Hepatocyte (in vitro differentiated cells): Measurements from ENCODE around the gene EFCAB3. TPM values are rescaled to one million over a fixed set of nuclear protein-coding genes. Genes with fewer than 3 reads are reported as not detected.

Experiments
- DNase-seq: peaks from one replicate; pipeline ENCODE4 v3.0.0-alpha.2; 2016; ENCODE audit warnings: low spot score
- H2AFZ ChIP-seq: fragments of 200-600 bp; sonication (generic); 2 replicates; pipeline ENCODE4 v1.6.0; 2016; ENCODE audit warnings: antibody characterized with exemption, mild to moderate bottlenecking
- H3K27ac ChIP-seq: fragments of 200-600 bp; sonication (generic); 2 replicates; pipeline ENCODE4 v1.5.1; 2016; ENCODE audit warnings: mild to moderate bottlenecking
- H3K27me3 ChIP-seq: fragments of 200-600 bp; sonication (generic); 2 replicates; pipeline ENCODE4 v1.6.1; 2016
- H3K36me3 ChIP-seq: fragments of 200-600 bp; sonication (generic); replicated peaks from 2 replicates; pipeline ENCODE4 v1.5.1; 2016; ENCODE audit warnings: low read depth; ENCODE audit not compliant: insufficient read depth
- H3K4me1 ChIP-seq: fragments of 200-600 bp; sonication (generic); 2 replicates; pipeline ENCODE4 v1.5.1; 2016; ENCODE audit warnings: mild to moderate bottlenecking, moderate library complexity; ENCODE audit not compliant: insufficient read depth
- H3K4me2 ChIP-seq: fragments of 200-600 bp; sonication (generic); 2 replicates; pipeline ENCODE4 v1.6.0; 2016
- H3K4me3 ChIP-seq: fragments of 200-600 bp; sonication (generic); 2 replicates; pipeline ENCODE4 v1.5.1; 2016; ENCODE audit warnings: mild to moderate bottlenecking
- H3K79me2 ChIP-seq: fragments of 200-600 bp; sonication (generic); 2 replicates; pipeline ENCODE4 v1.6.0; 2017; ENCODE audit warnings: mild to moderate bottlenecking
- H3K9me2 ChIP-seq: fragments of 200-600 bp; sonication (generic); replicated peaks from 2 replicates; pipeline ENCODE4 v1.6.0; 2017; ENCODE audit warnings: mild to moderate bottlenecking; ENCODE audit not compliant: insufficient read depth
- H3K9me3 ChIP-seq: fragments of 200-600 bp; sonication (generic); 2 replicates; pipeline ENCODE4 v1.5.1; 2016; ENCODE audit warnings: low read depth, mild to moderate bottlenecking
- H4K20me1 ChIP-seq: fragments of 200-600 bp; sonication (generic); 2 replicates; pipeline ENCODE4 v1.6.0; 2016; ENCODE audit warnings: mild to moderate bottlenecking; ENCODE audit not compliant: insufficient read depth, poor library complexity, severe bottlenecking
- EZH2 ChIP-seq: fragments of 200-600 bp; sonication (generic); IDR thresholded peaks from 2 replicates; pipeline ENCODE4 v1.6.1; 2016; ENCODE audit warnings: antibody characterized with exemption, mild to moderate bottlenecking, borderline replicate concordance
- EZH2phosphoT487 ChIP-seq: fragments of 200-600 bp; sonication (generic); IDR thresholded peaks from one replicate; pipeline ENCODE4 v1.6.1; 2018; ENCODE audit warnings: antibody characterized with exemption, mild to moderate bottlenecking, low read depth, moderate library complexity; ENCODE audit not compliant: unreplicated experiment, severe bottlenecking
- WGBS: methylation state at CpG from one replicate; pipeline ENCODE4 v1.1.6; 2016; ENCODE audit warnings: low lambda C conversion rate; ENCODE audit errors: missing lambda C conversion rate; 5-methylcytosine and 5-hydroxymethylcytosine counted together
- polyA plus RNA-seq: library from polyadenylated mRNA; unstranded; fragments of >200 nt; fragmentation: Nextera tagmentation; extraction: Ambion mirVana; gene quantifications from 2 replicates; pipeline ENCODE4 v1.2.1, GENCODE V29; 2016
- total RNA-seq: library from RNA; depleted of rRNA; stranded (reverse); fragments of >200 nt; gene quantifications from 2 replicates; pipeline ENCODE4 v1.2.3, GENCODE V29; 2014
- TF ChIP-seq, protein P1 (sequence below): fragments of 200-600 bp; sonication (generic); IDR thresholded peaks from 2 replicates; pipeline ENCODE4 v1.5.1; 2016; ENCODE audit warnings: antibody characterized with exemption, mild to moderate bottlenecking; ENCODE audit not compliant: poor library complexity

EFCAB3 gene
- total and polyA plus RNA-seq, 2 experiments from 2014 or later, result not detected

DNA sequence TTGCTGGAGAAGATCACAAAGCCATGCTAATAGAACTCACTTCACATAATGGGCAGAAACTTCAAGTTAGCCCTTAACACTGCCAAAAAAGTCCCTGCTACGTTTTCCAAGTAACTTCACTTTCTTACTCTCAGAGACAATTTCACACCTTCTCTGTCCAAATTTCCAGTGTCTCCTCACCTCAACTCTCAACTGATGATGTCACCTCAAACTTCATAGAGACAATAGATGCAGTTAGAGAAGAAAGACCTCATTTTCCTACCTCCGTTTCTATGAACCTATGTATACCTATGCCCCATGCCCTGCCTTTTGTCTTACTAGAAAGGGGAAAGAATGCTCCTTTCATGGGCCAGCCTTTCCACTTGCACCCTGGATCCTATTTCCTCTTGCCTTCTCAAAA lies 14.2 kb upstream of the EFCAB3 start:
- Histone ChIP-seq H3K36me3 (no peaks in the 10 kb centered on the region), H4K20me1 (no peaks in the 10 kb centered on the region), H3K27ac (no peak overlapping the region), H3K9me3 (no peaks in the 10 kb centered on the region), H3K4me1 (no peaks in the 10 kb centered on the region), H3K9me2 (no peaks in the 10 kb centered on the region), H2AFZ (no peak overlapping the region), H3K79me2 (no peaks in the 10 kb centered on the region), H3K4me3 (no peak overlapping the region), H3K27me3 (no peaks in the 10 kb centered on the region), H3K4me2 (no peak overlapping the region)
- TF ChIP-seq EZH2 (no peak), EZH2phosphoT487 (no peak)
- TF ChIP-seq, protein P1, sequence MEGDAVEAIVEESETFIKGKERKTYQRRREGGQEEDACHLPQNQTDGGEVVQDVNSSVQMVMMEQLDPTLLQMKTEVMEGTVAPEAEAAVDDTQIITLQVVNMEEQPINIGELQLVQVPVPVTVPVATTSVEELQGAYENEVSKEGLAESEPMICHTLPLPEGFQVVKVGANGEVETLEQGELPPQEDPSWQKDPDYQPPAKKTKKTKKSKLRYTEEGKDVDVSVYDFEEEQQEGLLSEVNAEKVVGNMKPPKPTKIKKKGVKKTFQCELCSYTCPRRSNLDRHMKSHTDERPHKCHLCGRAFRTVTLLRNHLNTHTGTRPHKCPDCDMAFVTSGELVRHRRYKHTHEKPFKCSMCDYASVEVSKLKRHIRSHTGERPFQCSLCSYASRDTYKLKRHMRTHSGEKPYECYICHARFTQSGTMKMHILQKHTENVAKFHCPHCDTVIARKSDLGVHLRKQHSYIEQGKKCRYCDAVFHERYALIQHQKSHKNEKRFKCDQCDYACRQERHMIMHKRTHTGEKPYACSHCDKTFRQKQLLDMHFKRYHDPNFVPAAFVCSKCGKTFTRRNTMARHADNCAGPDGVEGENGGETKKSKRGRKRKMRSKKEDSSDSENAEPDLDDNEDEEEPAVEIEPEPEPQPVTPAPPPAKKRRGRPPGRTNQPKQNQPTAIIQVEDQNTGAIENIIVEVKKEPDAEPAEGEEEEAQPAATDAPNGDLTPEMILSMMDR, result no peak
- WGBS, result 86% methylated on average over 2 of the region's 2 CpGs
- DNase-seq, result no peak

DNA sequence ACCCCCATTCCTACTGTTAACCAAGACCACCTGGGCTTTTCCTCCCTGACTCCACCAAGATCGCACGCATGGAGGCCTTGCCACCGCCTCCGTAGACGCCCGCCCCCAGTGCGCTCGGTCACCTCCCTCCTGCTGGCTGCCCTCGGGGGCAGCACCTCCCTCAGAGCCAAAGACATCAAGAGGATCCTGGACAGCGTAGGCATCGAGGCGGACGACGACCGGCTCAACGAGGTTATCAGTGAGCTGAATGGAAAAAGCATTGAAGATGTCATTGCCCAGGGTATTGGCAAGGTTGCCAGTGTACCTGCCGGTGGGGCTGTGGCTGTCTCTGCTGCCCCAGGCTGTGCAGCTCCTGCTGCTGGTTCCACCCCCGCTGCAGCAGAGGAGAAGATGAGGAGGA lies 1.2 kb downstream of the EFCAB3 start:
- Histone ChIP-seq H3K27ac (no peak overlapping the region), H3K4me3 (no peak overlapping the region), H4K20me1 (no peaks in the 10 kb centered on the region), H3K9me3 (no peaks in the 10 kb centered on the region), H3K4me1 (no peaks in the 10 kb centered on the region), H3K4me2 (no peak overlapping the region), H2AFZ (no peak overlapping the region), H3K9me2 (no peaks in the 10 kb centered on the region), H3K36me3 (no peaks in the 10 kb centered on the region), H3K79me2 (no peaks in the 10 kb centered on the region), H3K27me3 (peaks cover 12% of the 10 kb centered on the region)
- TF ChIP-seq, protein P1, result no peak
- TF ChIP-seq EZH2phosphoT487 (no peak), EZH2 (no peak)
- WGBS, result 96% methylated on average over 14 of the region's 18 CpGs
- no peak for DNase-seq

DNA sequence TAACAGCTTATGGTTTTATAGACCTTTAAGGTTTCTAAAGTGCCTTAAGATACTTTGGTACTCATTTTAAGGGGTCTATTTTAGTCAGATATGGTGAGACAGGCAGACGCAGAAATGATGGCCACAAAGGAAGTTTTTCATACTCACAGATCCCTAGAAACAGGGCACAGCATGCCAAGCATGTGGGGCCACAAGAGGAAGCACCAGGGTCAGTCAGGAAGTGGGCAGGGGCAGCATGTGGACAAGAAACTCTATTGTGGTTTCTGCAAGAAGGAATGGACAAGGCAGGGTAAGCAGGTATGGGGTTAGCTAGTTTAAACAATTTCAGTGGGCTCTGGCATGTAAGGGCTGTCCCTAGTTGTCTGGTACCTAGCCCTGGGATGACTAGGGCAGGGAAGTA lies 8.5 kb downstream of the EFCAB3 start:
- TF ChIP-seq EZH2, result no peak
- TF ChIP-seq, protein P1, result no peak
- TF ChIP-seq EZH2phosphoT487, result no peak
- no peak for DNase-seq
- WGBS, result 75% methylated on average over 1 of the region's 1 CpG

DNA sequence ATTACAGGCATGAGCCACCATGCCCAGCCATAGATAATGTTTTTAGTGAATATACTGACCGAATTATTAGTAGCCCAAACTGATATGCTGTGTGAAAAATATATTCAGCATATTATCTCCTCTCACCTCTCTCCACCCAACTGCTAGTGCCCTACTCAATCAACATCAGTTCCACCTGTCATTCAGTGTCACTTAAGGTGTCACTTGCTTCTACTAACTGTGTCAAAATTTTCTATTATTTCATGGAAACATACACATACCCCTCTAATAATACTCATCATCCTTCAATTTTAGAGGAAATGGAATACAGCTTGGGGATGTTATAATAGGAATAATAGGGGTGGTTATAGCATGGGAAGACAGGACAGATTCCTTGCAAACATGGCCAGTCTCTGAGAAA lies 12.6 kb downstream of the EFCAB3 start:
- 83% methylated on average over 1 of the region's 1 CpG for WGBS
- Histone ChIP-seq H3K79me2 (no peaks in the 10 kb centered on the region), H3K27ac (no peak overlapping the region), H4K20me1 (no peaks in the 10 kb centered on the region), H3K4me3 (no peak overlapping the region), H3K4me1 (no peaks in the 10 kb centered on the region), H3K36me3 (no peaks in the 10 kb centered on the region), H3K9me2 (no peaks in the 10 kb centered on the region), H2AFZ (no peak overlapping the region), H3K27me3 (peaks cover 9% of the 10 kb centered on the region), H3K4me2 (no peak overlapping the region), H3K9me3 (no peaks in the 10 kb centered on the region)
- no peak for DNase-seq
- TF ChIP-seq EZH2phosphoT487 (no peak), EZH2 (no peak)
- TF ChIP-seq, protein P1, result no peak

More for the DNA sequence above, 8.5 kb downstream of the EFCAB3 start:
- no peaks in the 10 kb centered on the region for H3K9me2 ChIP-seq
- no peak overlapping the region for H3K4me3 ChIP-seq
- no peaks in the 10 kb centered on the region for H3K9me3 ChIP-seq
- H4K20me1 ChIP-seq, result no peaks in the 10 kb centered on the region
- no peak overlapping the region for H3K4me2 ChIP-seq
- no peaks in the 10 kb centered on the region for H3K4me1 ChIP-seq
- no peak overlapping the region for H3K27ac ChIP-seq
- H3K36me3 ChIP-seq, result no peaks in the 10 kb centered on the region
- H3K27me3 ChIP-seq, result peaks cover 4% of the 10 kb centered on the region
- H3K79me2 ChIP-seq, result no peaks in the 10 kb centered on the region
- H2AFZ ChIP-seq, result no peak overlapping the region
